K562 (cell line): ENCODE measurements around the gene TRERF1. TPM values are rescaled to one million over a fixed set of nuclear protein-coding genes. Genes with fewer than 3 reads are reported as not detected.

ENCODE experiments used
- ATAC-seq: fragments of 200-7000 bp; cut with Tn5 transposase; 3 replicates; pipeline ENCODE4 v1.9.1; 2020; ENCODE audit warnings: moderate library complexity
- BruUV-seq: library from RNA; stranded (reverse); fragments of 400-500 nt; replicated peaks from 2 replicates; lab custom pipeline; 2021; lab: Mats Ljungman, UMichigan
- CTCF ChIA-PET: fragments of 300-600 bp; formaldehyde crosslinking; extraction: SDS; loops from one replicate; lab custom pipeline; 2021; ENCODE audit warnings: low intra/inter-chr PET ratio; lab: Yijun Ruan, JAX
- POLR2A ChIA-PET: fragments of 300-600, 350-650 bp; sonication (Branson Sonifier 250); formaldehyde crosslinking; extraction: SDS; loops from one replicate; lab custom pipeline; 2021; ENCODE audit warnings: antibody characterized with exemption, inconsistent platforms; lab: Yijun Ruan, JAX
- DNase-seq, 4 experiments: peaks; one replicate each; pipeline versions ENCODE4 v3.0.0 to v3.0.0-alpha.2; 2011 to 2018; ENCODE audit warnings: low spot score in 3 of 4, mixed read lengths in 3 of 4; ENCODE audit errors: extremely low read depth in 1 of 4
- FAIRE-seq: peaks from 2 replicates; lab custom pipeline; 2011; peaks lifted over from hg19 to GRCh38; lab: Jason Lieb, UNC
- H2AFZ ChIP-seq: 2 replicates; pipeline ENCODE4 v1.6.0; 2011; ENCODE audit warnings: low read depth, low read length, control low read depth, inconsistent platforms
- H3K27ac ChIP-seq: fragments of 200-600 bp; 3 replicates; pipeline ENCODE4 v1.8.0; 2011; ENCODE audit warnings: low read depth, mild to moderate bottlenecking, control low read depth, inconsistent platforms, low read length, moderate library complexity, mixed read lengths; ENCODE audit errors: extremely low read depth
- H3K27me3 ChIP-seq, 2 experiments: fragments of 300-600 bp in 1 of 2; 2 replicates in 1 of 2; 3 replicates in 1 of 2; pipeline versions ENCODE4 v1.6.0 to v1.8.0; 2011; ENCODE audit warnings: inconsistent platforms in 2 of 2, low read length in 2 of 2, mild to moderate bottlenecking in 1 of 2, mixed read lengths in 1 of 2, moderate library complexity in 1 of 2; ENCODE audit not compliant: control insufficient read depth in 2 of 2, insufficient read depth in 2 of 2
- H3K36me3 ChIP-seq: fragments of 300-600 bp; 3 replicates; pipeline ENCODE4 v1.8.0; 2011; ENCODE audit warnings: mild to moderate bottlenecking, low read length, inconsistent platforms; ENCODE audit not compliant: control insufficient read depth, insufficient read depth
- H3K4me1 ChIP-seq, 2 experiments: fragments of 200-600 bp in 1 of 2; replicated peaks in 1 of 2; 2 replicates in 1 of 2; 3 replicates in 1 of 2; pipeline versions ENCODE4 v1.5.1 to v1.8.0; 2011; ENCODE audit warnings: inconsistent platforms in 2 of 2, low read length in 2 of 2, mild to moderate bottlenecking in 1 of 2, mixed read lengths in 1 of 2, moderate library complexity in 1 of 2; ENCODE audit not compliant: control insufficient read depth in 2 of 2, insufficient read depth in 2 of 2
- H3K4me2 ChIP-seq: 2 replicates; pipeline ENCODE4 v1.6.1; 2011; ENCODE audit warnings: low read length, control low read depth, inconsistent platforms, mixed read lengths; ENCODE audit not compliant: insufficient read depth
- H3K4me3 ChIP-seq: fragments of 200-600 bp; sonication (generic), shearing (Covaris generic); 2 replicates; pipeline ENCODE4 v1.5.1; 2016; ENCODE audit warnings: control low read depth, inconsistent platforms
- H3K79me2 ChIP-seq: fragments of 200-600 bp; 3 replicates; pipeline ENCODE4 v1.8.0; 2011; ENCODE audit warnings: low read length, inconsistent platforms; ENCODE audit not compliant: control insufficient read depth, insufficient read depth
- H3K9ac ChIP-seq, 2 experiments: 2 replicates each; pipeline versions ENCODE4 v1.6.0 to v1.6.1; 2011; ENCODE audit warnings: low read depth in 2 of 2, low read length in 2 of 2, control low read depth in 1 of 2, inconsistent platforms in 1 of 2, mild to moderate bottlenecking in 1 of 2, mixed read lengths in 1 of 2; ENCODE audit not compliant: insufficient read depth in 1 of 2
- H3K9me1 ChIP-seq: one replicate; pipeline ENCODE4 v1.6.0; 2011; ENCODE audit warnings: inconsistent platforms, mild to moderate bottlenecking, low read length, moderate library complexity; ENCODE audit not compliant: control insufficient read depth, insufficient read depth
- H3K9me3 ChIP-seq: replicated peaks from 2 replicates; pipeline ENCODE4 v1.5.1; 2011; ENCODE audit warnings: low read depth, low read length, inconsistent platforms; ENCODE audit not compliant: control insufficient read depth, insufficient read depth
- H4K20me1 ChIP-seq: replicated peaks from 2 replicates; pipeline ENCODE4 v1.6.1; 2011; ENCODE audit warnings: low read length, inconsistent platforms, mixed read lengths; ENCODE audit not compliant: control insufficient read depth, insufficient read depth
- EP300 ChIP-seq: IDR thresholded peaks from 2 replicates; pipeline ENCODE4 v1.6.1; 2012; ENCODE audit warnings: low read length, improper control_type of control experiment
- GABPB2 ChIP-seq: fragments of 250-450 bp; sonication (Bioruptor Pico); conservative IDR thresholded peaks from 2 replicates; pipeline ENCODE4 v1.5.1; 2021; ENCODE audit warnings: mild to moderate bottlenecking
- NEUROD1 ChIP-seq: fragments of 150-350 bp; IDR thresholded peaks from 2 replicates; pipeline ENCODE4 v1.6.1; 2014; ENCODE audit warnings: borderline replicate concordance, low read length, low read depth; ENCODE audit not compliant: partially characterized antibody
- RUNX1 ChIP-seq: sonication (generic); IDR thresholded peaks from 2 replicates; pipeline ENCODE4 v1.6.1; 2016; ENCODE audit warnings: antibody characterized with exemption, low read depth
- SP1 ChIP-seq: sonication (generic); formaldehyde crosslinking; IDR thresholded peaks from 2 replicates; pipeline ENCODE4 v1.8.1; 2022; ENCODE audit warnings: mild to moderate bottlenecking, missing genetic modification reagents
- SRF ChIP-seq, 2 experiments: fragments of 250-450, 450-650 bp in 1 of 2; sonication (Bioruptor Pico) in 1 of 2; sonication (generic) in 1 of 2; formaldehyde crosslinking; IDR thresholded peaks; 2 replicates each; pipeline versions ENCODE4 v1.5.0 to v1.5.1; 2020 to 2022; ENCODE audit warnings: mild to moderate bottlenecking in 1 of 2, missing genetic modification reagents in 1 of 2
- WGBS: fragments of 100-300 bp; shearing (Covaris generic); methylation state at CpG from one replicate; pipeline ENCODE4 v1.1.6; 2016; ENCODE audit warnings: low coverage, mixed read lengths; ENCODE audit not compliant: insufficient coverage; ENCODE audit errors: missing lambda C conversion rate; 5-methylcytosine and 5-hydroxymethylcytosine counted together
- in situ Hi-C: fragments of 300-500 bp; cut with MboI; formaldehyde crosslinking; loops from 4 replicates; pipeline ENCODE4 v1.15.0; 2018; ENCODE audit warnings: inconsistent platforms, mixed read lengths
- intact Hi-C: fragments of 100-400 bp; cut with micrococcal nuclease; formaldehyde crosslinking; loops from 2 replicates; pipeline ENCODE4 v1.14.2; 2022
- polyA plus RNA-seq, 8 experiments: library from polyadenylated mRNA; depleted of rRNA in 4 of 8; stranded (reverse) in 5 of 8; unstranded in 3 of 8; fragments of >200 nt; fragmentation: Nextera tagmentation in 2 of 8; fragmentation: Illumina TruSeq in 1 of 8; extraction: Ambion mirVana in 2 of 8; extraction: Trizol in 1 of 8; gene quantifications; 2 replicates each; pipeline versions ENCODE4 v1.2.1 to v1.2.3, GENCODE V29; 2011 to 2014; ENCODE audit warnings: inconsistent platforms in 1 of 8, missing spikeins in 1 of 8
- total RNA-seq, 7 experiments: library from RNA; depleted of rRNA in 6 of 7; stranded (reverse); fragments of >200 nt in 6 of 7; fragmentation: Illumina TruSeq in 2 of 7; extraction: Trizol in 2 of 7; gene quantifications; 2 replicates each; pipeline versions ENCODE4 v1.2.1 to v1.2.3, GENCODE V29; 2011 to 2021; ENCODE audit warnings: low replicate concordance in 1 of 7
- TF ChIP-seq, protein P1 (sequence below), 2 experiments: fragments of 450-650 bp; IDR thresholded peaks; 2 replicates each; pipeline ENCODE4 v1.6.1; 2016; ENCODE audit warnings: mild to moderate bottlenecking in 2 of 2, borderline replicate concordance in 1 of 2, low read depth in 1 of 2, moderate library complexity in 1 of 2
- TF ChIP-seq, protein P2 (sequence below): fragments of 450-650 bp; IDR thresholded peaks from 2 replicates; pipeline ENCODE4 v1.6.1; 2018; ENCODE audit warnings: mild to moderate bottlenecking, low read depth; ENCODE audit not compliant: partially characterized antibody
- TF ChIP-seq, protein P3 (sequence below), 3 experiments: fragments of 200-800 bp in 1 of 3; sonication (Bioruptor generic) in 1 of 3; sonication (generic) in 1 of 3; formaldehyde crosslinking in 1 of 3; IDR thresholded peaks; 2 replicates each; pipeline versions ENCODE4 v1.6.1 to v1.8.0; 2016 to 2022; ENCODE audit warnings: mild to moderate bottlenecking in 2 of 3, missing compliant biosample characterization in 2 of 3, missing genetic modification characterization in 2 of 3, missing genetic modification reagents in 1 of 3

The TRERF1 gene
- total and polyA plus RNA-seq, 9 of the 15 experiments (the other 6 are each of a cell fraction or from before 2014, with no cell fraction given), result 0.04 to 0.20 (median 0.07) TPM; not detected in 3

DNA sequence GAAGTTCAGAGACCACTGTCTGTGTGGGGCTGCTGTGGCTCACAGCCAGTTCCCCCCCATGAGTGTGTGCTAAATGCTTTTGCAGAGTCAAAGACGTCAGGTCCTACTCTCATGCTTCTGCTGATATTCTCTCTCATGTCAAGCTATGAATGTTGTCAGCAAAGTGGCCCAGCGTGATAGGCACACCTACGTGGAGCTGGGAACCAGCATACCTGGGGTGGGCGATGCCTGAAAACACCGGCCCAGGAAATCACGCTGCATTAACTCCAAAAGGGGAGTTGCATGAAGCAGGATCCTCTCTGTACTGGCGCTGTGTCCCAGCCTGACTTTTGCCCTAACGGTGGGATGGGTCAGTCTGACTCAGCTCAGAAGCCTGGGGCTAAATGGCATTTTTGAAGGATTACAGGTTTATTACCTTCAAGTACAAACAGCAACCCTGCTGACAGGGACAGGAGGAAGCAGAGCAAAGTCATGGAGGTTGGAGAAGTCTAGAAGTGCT is 225.0 kb downstream of the TRERF1 start:
- no peaks in the 10 kb centered on the region for H3K36me3 ChIP-seq
- H3K9ac ChIP-seq, result peak overlapping the region; percentile 15 to 73; a peak in 2 of 4 replicates
- peak; percentile 56 for FAIRE-seq
- H3K79me2 ChIP-seq, result no peaks in the 10 kb centered on the region
- peaks cover 14 to 25% of the 10 kb centered on the region in 2 experiments for H3K4me1 ChIP-seq
- no peaks in the 10 kb centered on the region for H3K9me1 ChIP-seq
- no TSS peak for BruUV-seq
- H3K27ac ChIP-seq, result no peak overlapping the region
- peak in 1 of 4 experiments; percentile 62 for DNase-seq
- ChIA-PET CTCF (interaction anchor here (0.6 to 1.1 kb wide), 3 partner anchors 58 to 309 kb away, joined by 4 to 5 read pairs (median 5); no protein-coding TSS in a partner anchor), POLR2A (interaction anchor here (0.5 to 2.0 kb wide), 13 partner anchors 9 to 653 kb away, joined by 3 to 13 read pairs (median 3); partner anchors contain the start of genes MRPS10 and RPL7L1)
- no peak overlapping the region for H3K4me3 ChIP-seq
- peak; percentile 77 for ATAC-seq
- peak overlapping the region; percentile 59 for H3K4me2 ChIP-seq
- in situ Hi-C loops, result loop anchor here (10.0 kb wide), 1 partner anchor 442 kb away; the partner anchor contains the start of genes PRICKLE4 and TOMM6
- H2AFZ ChIP-seq, result peak overlapping the region; percentile 77
- 7% methylated on average over 8 of the region's 8 CpGs for WGBS
- no peaks in the 10 kb centered on the region for H4K20me1 ChIP-seq
- no peaks in the 10 kb centered on the region for H3K9me3 ChIP-seq
- intact Hi-C loops, result no loop called here
- H3K27me3 ChIP-seq, result no peaks in the 10 kb centered on the region
- no peak for TF ChIP-seq RUNX1
- TF ChIP-seq SRF (CRISPR knock-in tag; IDR thresholded peaks at IDR 0.05), result 0 out of 4 replicates have a peak, but pooled peaks of 1 of the 2 experiments have one; percentile 40
- TF ChIP-seq, protein P1, sequence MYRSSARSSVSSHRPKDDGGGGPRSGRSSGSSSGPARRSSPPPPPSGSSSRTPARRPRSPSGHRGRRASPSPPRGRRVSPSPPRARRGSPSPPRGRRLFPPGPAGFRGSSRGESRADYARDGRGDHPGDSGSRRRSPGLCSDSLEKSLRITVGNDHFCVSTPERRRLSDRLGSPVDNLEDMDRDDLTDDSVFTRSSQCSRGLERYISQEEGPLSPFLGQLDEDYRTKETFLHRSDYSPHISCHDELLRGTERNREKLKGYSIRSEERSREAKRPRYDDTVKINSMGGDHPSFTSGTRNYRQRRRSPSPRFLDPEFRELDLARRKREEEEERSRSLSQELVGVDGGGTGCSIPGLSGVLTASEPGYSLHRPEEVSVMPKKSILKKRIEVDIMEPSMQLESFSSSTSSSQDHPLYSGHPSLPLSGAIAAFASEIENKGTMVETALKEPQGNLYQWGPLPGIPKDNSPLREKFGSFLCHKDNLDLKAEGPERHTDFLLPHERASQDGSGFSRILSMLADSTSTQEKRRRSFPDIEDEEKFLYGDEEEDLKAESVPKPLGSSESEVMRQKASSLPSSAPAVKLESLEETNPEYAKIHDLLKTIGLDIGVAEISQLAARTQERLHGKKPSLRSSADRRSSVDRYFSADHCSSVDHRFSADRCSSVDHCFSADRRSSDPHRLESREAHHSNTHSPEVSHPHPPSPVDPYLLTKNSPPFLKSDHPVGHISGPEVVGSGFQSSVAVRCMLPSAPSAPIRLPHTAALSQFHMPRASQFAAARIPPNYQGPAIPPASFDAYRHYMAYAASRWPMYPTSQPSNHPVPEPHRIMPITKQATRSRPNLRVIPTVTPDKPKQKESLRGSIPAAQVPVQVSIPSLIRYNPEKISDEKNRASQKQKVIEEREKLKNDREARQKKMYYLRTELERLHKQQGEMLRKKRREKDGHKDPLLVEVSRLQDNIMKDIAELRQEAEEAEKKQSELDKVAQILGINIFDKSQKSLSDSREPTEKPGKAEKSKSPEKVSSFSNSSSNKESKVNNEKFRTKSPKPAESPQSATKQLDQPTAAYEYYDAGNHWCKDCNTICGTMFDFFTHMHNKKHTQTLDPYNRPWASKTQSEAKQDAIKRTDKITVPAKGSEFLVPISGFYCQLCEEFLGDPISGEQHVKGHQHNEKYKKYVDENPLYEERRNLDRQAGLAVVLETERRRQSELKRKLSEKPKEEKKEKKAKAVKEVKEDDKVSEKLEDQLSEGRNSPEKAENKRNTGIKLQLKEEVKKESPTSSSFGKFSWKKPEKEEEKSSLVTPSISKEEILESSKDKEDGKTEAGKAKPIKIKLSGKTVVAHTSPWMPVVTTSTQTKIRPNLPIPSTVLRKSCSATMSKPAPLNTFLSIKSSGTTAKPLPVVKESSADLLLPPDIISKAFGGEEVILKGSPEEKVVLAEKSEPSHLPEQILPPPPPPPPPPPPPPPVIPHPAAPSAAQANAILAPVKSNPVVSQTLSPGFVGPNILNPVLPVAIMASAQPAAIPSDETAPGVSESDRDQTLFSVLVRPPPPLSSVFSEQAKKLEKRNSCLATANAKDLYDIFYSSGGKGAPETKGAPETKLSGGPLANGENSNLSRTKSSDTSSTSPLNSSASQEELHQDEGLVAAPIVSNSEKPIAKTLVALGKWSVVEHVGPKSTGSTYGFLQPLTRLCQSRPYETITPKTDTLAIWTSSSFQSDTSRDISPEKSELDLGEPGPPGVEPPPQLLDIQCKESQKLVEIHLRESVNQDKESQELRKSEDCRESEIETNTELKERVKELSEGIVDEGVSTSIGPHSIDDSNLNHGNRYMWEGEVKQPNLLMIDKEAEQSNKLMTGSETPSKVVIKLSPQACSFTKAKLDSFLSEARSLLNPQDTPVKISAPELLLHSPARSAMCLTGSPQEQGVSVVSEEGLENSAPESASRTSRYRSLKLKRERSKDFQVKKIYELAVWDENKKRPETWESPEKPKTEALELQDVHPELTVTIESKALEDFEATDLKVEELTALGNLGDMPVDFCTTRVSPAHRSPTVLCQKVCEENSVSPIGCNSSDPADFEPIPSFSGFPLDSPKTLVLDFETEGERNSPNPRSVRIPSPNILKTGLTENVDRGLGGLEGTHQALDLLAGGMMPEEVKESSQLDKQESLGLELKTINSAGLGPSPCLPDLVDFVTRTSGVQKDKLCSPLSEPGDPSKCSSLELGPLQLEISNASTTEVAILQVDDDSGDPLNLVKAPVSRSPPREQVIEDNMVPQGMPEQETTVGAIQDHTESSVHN (IDR thresholded peaks at IDR 0.05; ENCODE audit: borderline replicate concordance in 1 of 2, low read depth in 1 of 2), result no peak
- 0 out of 2 replicates have a peak, but pooled peaks have one; percentile 35 for TF ChIP-seq SP1 (CRISPR knock-in tag)
- no peak for TF ChIP-seq NEUROD1
- TF ChIP-seq, protein P2, sequence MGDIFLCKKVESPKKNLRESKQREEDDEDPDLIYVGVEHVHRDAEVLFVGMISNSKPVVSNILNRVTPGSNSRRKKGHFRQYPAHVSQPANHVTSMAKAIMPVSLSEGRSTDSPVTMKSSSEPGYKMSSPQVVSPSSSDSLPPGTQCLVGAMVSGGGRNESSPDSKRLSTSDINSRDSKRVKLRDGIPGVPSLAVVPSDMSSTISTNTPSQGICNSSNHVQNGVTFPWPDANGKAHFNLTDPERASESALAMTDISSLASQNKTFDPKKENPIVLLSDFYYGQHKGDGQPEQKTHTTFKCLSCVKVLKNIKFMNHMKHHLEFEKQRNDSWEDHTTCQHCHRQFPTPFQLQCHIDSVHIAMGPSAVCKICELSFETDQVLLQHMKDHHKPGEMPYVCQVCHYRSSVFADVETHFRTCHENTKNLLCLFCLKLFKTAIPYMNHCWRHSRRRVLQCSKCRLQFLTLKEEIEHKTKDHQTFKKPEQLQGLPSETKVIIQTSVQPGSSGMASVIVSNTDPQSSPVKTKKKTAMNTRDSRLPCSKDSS, result peak; percentile 11
- TF ChIP-seq, protein P3, sequence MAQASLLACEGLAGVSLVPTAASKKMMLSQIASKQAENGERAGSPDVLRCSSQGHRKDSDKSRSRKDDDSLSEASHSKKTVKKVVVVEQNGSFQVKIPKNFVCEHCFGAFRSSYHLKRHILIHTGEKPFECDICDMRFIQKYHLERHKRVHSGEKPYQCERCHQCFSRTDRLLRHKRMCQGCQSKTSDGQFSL (CRISPR knock-in tag; IDR thresholded peaks at IDR 0.05), result 0 out of 2 replicates have a peak, but pooled peaks have one; percentile 69
- TF ChIP-seq, protein P3 (tag; IDR thresholded peaks at IDR 0.05), result no peak
- peak; percentile 36 for TF ChIP-seq EP300
- TF ChIP-seq GABPB2 (CRISPR knock-in tag), result no peak
